Endothelial cell of umbilical vein (primary cell): ENCODE results near the gene C8B. TPM values are rescaled to one million over a fixed set of nuclear protein-coding genes. Genes with fewer than 3 reads are reported as not detected.

Source experiments
- BruUV-seq: library from RNA; stranded (reverse); fragments of 400-500 nt; replicated peaks from 2 replicates; lab custom pipeline; 2021; lab: Mats Ljungman, UMichigan
- CTCF ChIA-PET: fragments of 300-600, 350-600 bp; sonication (Branson Sonifier 250); formaldehyde crosslinking; loops from one replicate; lab custom pipeline; 2021; ENCODE audit warnings: antibody characterized with exemption, inconsistent platforms; lab: Charles Lee
- POLR2A ChIA-PET: fragments of 300-600, 350-600 bp; sonication (Branson Sonifier 250); formaldehyde crosslinking; loops from one replicate; lab custom pipeline; 2021; ENCODE audit warnings: antibody characterized with exemption, inconsistent platforms; lab: Charles Lee
- DNase-seq: peaks from one replicate; pipeline ENCODE4 v3.0.0-alpha.2; 2011; ENCODE audit warnings: low read depth, low spot score
- FAIRE-seq: peaks from 2 replicates; lab custom pipeline; 2011; peaks lifted over from hg19 to GRCh38; lab: Jason Lieb, UNC
- H2AFZ ChIP-seq: 2 replicates; pipeline ENCODE4 v1.6.0; 2012; ENCODE audit warnings: low read depth, low read length, control low read depth, inconsistent platforms
- H3K27ac ChIP-seq: 2 replicates; pipeline ENCODE4 v1.5.1; 2011; ENCODE audit warnings: low read depth, mild to moderate bottlenecking, control low read depth, low read length, moderate library complexity; ENCODE audit not compliant: insufficient read depth
- H3K27me3 ChIP-seq, 2 experiments: 2 replicates each; pipeline versions ENCODE4 v1.6.0 to v1.6.1; 2011; ENCODE audit warnings: low read length in 2 of 2, mixed read lengths in 1 of 2; ENCODE audit not compliant: control insufficient read depth in 2 of 2, insufficient read depth in 2 of 2
- H3K36me3 ChIP-seq, 2 experiments: 2 replicates in 1 of 2; 3 replicates in 1 of 2; pipeline ENCODE4 v1.5.1; 2011; ENCODE audit warnings: low read length in 2 of 2, mild to moderate bottlenecking in 1 of 2, moderate library complexity in 1 of 2; ENCODE audit not compliant: control insufficient read depth in 2 of 2, insufficient read depth in 2 of 2; ENCODE audit errors: extremely low read depth in 1 of 2
- H3K4me1 ChIP-seq: 3 replicates; pipeline ENCODE4 v1.5.1; 2011; ENCODE audit warnings: mild to moderate bottlenecking, low read length; ENCODE audit not compliant: control insufficient read depth, insufficient read depth; ENCODE audit errors: extremely low read depth
- H3K4me2 ChIP-seq: 2 replicates; pipeline ENCODE4 v1.6.1; 2011; ENCODE audit warnings: low read length, control low read depth, mixed read lengths; ENCODE audit not compliant: insufficient read depth
- H3K4me3 ChIP-seq, 3 experiments: fragments of 200-600 bp in 1 of 3; sonication (generic), shearing (Covaris generic) in 1 of 3; replicated peaks in 1 of 3; 2 replicates each; pipeline ENCODE4 v1.5.1; 2011 to 2016; ENCODE audit warnings: control low read depth in 3 of 3, low read length in 3 of 3, mild to moderate bottlenecking in 2 of 3, inconsistent platforms in 1 of 3, low read depth in 1 of 3, moderate library complexity in 1 of 3; ENCODE audit not compliant: insufficient read depth in 1 of 3
- H3K79me2 ChIP-seq: 2 replicates; pipeline ENCODE4 v1.6.0; 2012; ENCODE audit warnings: low read length, inconsistent platforms; ENCODE audit not compliant: control insufficient read depth, insufficient read depth
- H3K9ac ChIP-seq: replicated peaks from 2 replicates; pipeline ENCODE3; 2011; ENCODE audit warnings: low read length, control low read depth; ENCODE audit not compliant: insufficient read depth; ENCODE audit errors: extremely low read depth
- H3K9me1 ChIP-seq: replicated peaks from 3 replicates; pipeline ENCODE4 v1.6.0; 2011; ENCODE audit warnings: mild to moderate bottlenecking, low read length; ENCODE audit not compliant: control insufficient read depth, insufficient read depth; ENCODE audit errors: extremely low read depth
- H3K9me3 ChIP-seq: replicated peaks from 2 replicates; pipeline ENCODE4 v1.5.1; 2012; ENCODE audit warnings: low read length, inconsistent platforms; ENCODE audit not compliant: control insufficient read depth, insufficient read depth
- H4K20me1 ChIP-seq: replicated peaks from 2 replicates; pipeline ENCODE3; 2011; ENCODE audit warnings: mild to moderate bottlenecking, low read length; ENCODE audit not compliant: control insufficient read depth, insufficient read depth; ENCODE audit errors: extremely low read depth
- CTCF ChIP-seq, 2 donors: IDR thresholded peaks; 1 replicate in 1 of 2; 2 replicates in 1 of 2; pipeline ENCODE4 v1.5.1; 2011; ENCODE audit warnings: low read length in 2 of 2, mild to moderate bottlenecking in 2 of 2, moderate library complexity in 2 of 2, control low read depth in 1 of 2, inconsistent platforms in 1 of 2, low read depth in 1 of 2; ENCODE audit not compliant: insufficient read depth in 1 of 2; ENCODE audit errors: extremely low read depth in 1 of 2
- EZH2 ChIP-seq: IDR thresholded peaks from 2 replicates; pipeline ENCODE4 v1.6.1; 2012; ENCODE audit warnings: borderline replicate concordance, low read depth, mild to moderate bottlenecking, moderate library complexity, low read length, inconsistent platforms; ENCODE audit not compliant: severe bottlenecking
- GATA2 ChIP-seq: IDR thresholded peaks from 2 replicates; pipeline ENCODE4 v1.7.0; 2011; ENCODE audit warnings: low read depth, mild to moderate bottlenecking, moderate library complexity, mixed read lengths, low read length; ENCODE audit not compliant: insufficient read length, insufficient read depth
- JUN ChIP-seq: IDR thresholded peaks from 2 replicates; pipeline ENCODE4 v1.6.1; 2011; ENCODE audit warnings: borderline replicate concordance, low read depth; ENCODE audit not compliant: insufficient read length, insufficient read depth
- MAX ChIP-seq: IDR thresholded peaks from 2 replicates; pipeline ENCODE4 v1.6.1; 2011; ENCODE audit not compliant: insufficient read depth, insufficient read length
- MYC ChIP-seq: IDR thresholded peaks from one replicate; pipeline ENCODE4 v1.6.1; 2011; ENCODE audit warnings: mild to moderate bottlenecking, low read depth, low read length
- POLR2AphosphoS5 ChIP-seq: IDR thresholded peaks from 2 replicates; pipeline ENCODE4 v1.6.1; 2012; ENCODE audit warnings: low read depth, mild to moderate bottlenecking, control low read depth, low read length, moderate library complexity; ENCODE audit not compliant: insufficient read depth
- dilution Hi-C: fragments of 300-500 bp; cut with MboI; formaldehyde crosslinking; loops from one replicate; pipeline ENCODE4 v1.15.0; 2019; ENCODE audit warnings: low sequenced_read_pairs; ENCODE audit not compliant: extremely low pct_ligation_motif_present
- intact Hi-C: fragments of 100-400 bp; cut with micrococcal nuclease; formaldehyde crosslinking; loops from one replicate; pipeline ENCODE4 v1.10.0; 2022
- polyA plus RNA-seq, 4 experiments: library from polyadenylated mRNA; depleted of rRNA in 3 of 4; stranded (reverse) in 3 of 4; unstranded in 1 of 4; fragments of >200 nt; gene quantifications; 2 replicates each; pipeline versions ENCODE4 v1.2.1 to v1.2.3, GENCODE V29; 2011 to 2012; ENCODE audit warnings: missing spikeins in 1 of 4
- total RNA-seq: library from RNA; stranded (reverse); gene quantifications from 2 replicates; pipeline ENCODE4 v1.2.3, GENCODE V29; 2021

The C8B gene
- total and polyA plus RNA-seq, 2 donors (not counting 3 experiments of a cell fraction or from before 2014, with no cell fraction given), result not detected

- no TSS peak for BruUV-seq
- no peak overlapping the region for H3K4me2 ChIP-seq
- H3K79me2 ChIP-seq, result no peaks in the 10 kb centered on the region
- no peaks in the 10 kb centered on the region for H3K36me3 ChIP-seq
- no peaks in the 10 kb centered on the region for H3K27me3 ChIP-seq
- no peaks in the 10 kb centered on the region for H3K9me3 ChIP-seq
- no peak for TF ChIP-seq CTCF (IDR thresholded peaks at IDR 0.05; ENCODE audit: extremely low read depth in 1 of 2, insufficient read depth in 1 of 2, low read depth in 1 of 2, low read length in 2 of 2)
- no peak for TF ChIP-seq POLR2AphosphoS5
- TF ChIP-seq JUN, result no peak
- TF ChIP-seq MYC, result no peak
- TF ChIP-seq GATA2, result no peak
- no peak for TF ChIP-seq EZH2
- TF ChIP-seq MAX, result no peak
- H3K27ac ChIP-seq, result no peak overlapping the region
- FAIRE-seq (no peak), DNase-seq (no peak)
- no peak overlapping the region for H2AFZ ChIP-seq
- intact Hi-C loops, result no loop called here
- POLR2A ChIA-PET, result no interaction called here
- H3K4me1 ChIP-seq, result no peaks in the 10 kb centered on the region
- H4K20me1 ChIP-seq, result no peaks in the 10 kb centered on the region
- no peak overlapping the region for H3K4me3 ChIP-seq
- no peak overlapping the region for H3K9ac ChIP-seq
- CTCF ChIA-PET, result no interaction called here
- dilution Hi-C loops, result no loop called here
- no peaks in the 10 kb centered on the region for H3K9me1 ChIP-seq
Observed at GRCh38 chr1:56904663-56905397, 61.0 kb downstream of the C8B start.
